PC-3 (cell line): ENCODE measurements around the gene PCDHGB5. TPM values are rescaled to one million over a fixed set of nuclear protein-coding genes. Genes with fewer than 3 reads are reported as not detected.

Source experiments
- ATAC-seq: fragments of 200-7000 bp; cut with Tn5 transposase; 2 replicates; pipeline ENCODE4 v1.9.1; 2020; ENCODE audit warnings: mild to moderate bottlenecking, moderate library complexity
- BruUV-seq: library from RNA; stranded (reverse); fragments of 400-500 nt; replicated peaks from 2 replicates; lab custom pipeline; 2021; lab: Mats Ljungman, UMichigan
- CTCF ChIA-PET: fragments of 300-600 bp; sonication (Branson Sonifier 250); formaldehyde crosslinking; loops from one replicate; lab custom pipeline; 2022; ENCODE audit warnings: antibody characterized with exemption; lab: Charles Lee
- POLR2A ChIA-PET: fragments of 300-600 bp; sonication (Branson Sonifier 250); formaldehyde crosslinking; loops from one replicate; lab custom pipeline; 2022; ENCODE audit warnings: antibody characterized with exemption; ENCODE audit not compliant: unreplicated experiment; lab: Charles Lee
- DNase-seq: peaks from one replicate; pipeline ENCODE4 v3.0.0-alpha.2; 2015
- H2AFZ ChIP-seq: fragments of 300-600 bp; sonication (generic); 2 replicates; pipeline ENCODE4 v1.6.0; 2016; ENCODE audit warnings: antibody characterized with exemption, low read length
- H3F3A ChIP-seq: fragments of 300-600 bp; sonication (generic); one replicate; pipeline ENCODE4 v1.6.0; 2017; ENCODE audit warnings: antibody characterized with exemption, low read length, control low read depth, mild to moderate bottlenecking; ENCODE audit not compliant: unreplicated experiment
- H3K27ac ChIP-seq: fragments of 300-600 bp; sonication (generic); 2 replicates; pipeline ENCODE4 v1.5.1; 2016; ENCODE audit warnings: mild to moderate bottlenecking, low read length
- H3K27me3 ChIP-seq: fragments of 300-600 bp; sonication (generic); 2 replicates; pipeline ENCODE4 v1.6.1; 2016; ENCODE audit warnings: low read length, mixed read lengths
- H3K36me3 ChIP-seq: fragments of 300-600 bp; sonication (generic); 2 replicates; pipeline ENCODE4 v1.6.1; 2016; ENCODE audit warnings: low read depth, mixed run types, low read length, mixed read lengths
- H3K4me1 ChIP-seq: fragments of 300-600 bp; sonication (generic); 2 replicates; pipeline ENCODE4 v1.5.1; 2016; ENCODE audit warnings: low read length; ENCODE audit not compliant: insufficient read depth
- H3K4me2 ChIP-seq: fragments of 300-600 bp; sonication (generic); 2 replicates; pipeline ENCODE4 v1.6.0; 2016; ENCODE audit warnings: low read length
- H3K4me3 ChIP-seq: fragments of 300-600 bp; sonication (generic); 2 replicates; pipeline ENCODE4 v1.5.1; 2016; ENCODE audit warnings: mild to moderate bottlenecking, low read length, mixed read lengths
- H3K79me2 ChIP-seq: fragments of 300-600 bp; sonication (generic); 2 replicates; pipeline ENCODE4 v1.6.1; 2017; ENCODE audit warnings: low read length, mixed read lengths
- H3K9ac ChIP-seq: fragments of 300-600 bp; sonication (generic); 2 replicates; pipeline ENCODE4 v1.6.0; 2016; ENCODE audit warnings: mild to moderate bottlenecking, low read length
- H3K9me2 ChIP-seq: fragments of 300-600 bp; sonication (generic); replicated peaks from 2 replicates; pipeline ENCODE4 v1.6.1; 2016; ENCODE audit warnings: mixed run types, low read length, mixed read lengths
- H3K9me3 ChIP-seq: fragments of 300-600 bp; sonication (generic); 2 replicates; pipeline ENCODE4 v1.6.1; 2016; ENCODE audit warnings: low read length, mixed read lengths
- H4K20me1 ChIP-seq: fragments of 300-600 bp; sonication (generic); 2 replicates; pipeline ENCODE4 v1.6.1; 2016; ENCODE audit warnings: low read length, mixed read lengths
- EZH2 ChIP-seq: fragments of 300-600 bp; sonication (generic); IDR thresholded peaks from one replicate; pipeline ENCODE4 v1.6.1; 2017; ENCODE audit warnings: antibody characterized with exemption, mild to moderate bottlenecking, low read length; ENCODE audit not compliant: unreplicated experiment
- EZH2phosphoT487 ChIP-seq: fragments of 300-600 bp; sonication (generic); IDR thresholded peaks from 2 replicates; pipeline ENCODE4 v1.6.1; 2018; ENCODE audit warnings: mild to moderate bottlenecking, antibody characterized with exemption, low read length, borderline replicate concordance
- intact Hi-C: fragments of 100-400 bp; cut with micrococcal nuclease; formaldehyde crosslinking; loops from 2 replicates; pipeline ENCODE4 v1.9.0; 2023
- total RNA-seq: library from RNA; depleted of rRNA; stranded (reverse); fragments of >200 nt; gene quantifications from 2 replicates; pipeline ENCODE4 v1.2.3, GENCODE V29; 2014
- TF ChIP-seq, protein P1 (sequence below): fragments of 300-600 bp; sonication (generic); conservative IDR thresholded peaks from 2 replicates; pipeline ENCODE4 v1.5.1; 2017; ENCODE audit warnings: antibody characterized with exemption, low read depth, mild to moderate bottlenecking, low read length

PCDHGB5 gene
- total RNA-seq, 1 experiment from 2014 or later, result 9.0 TPM

DNA sequence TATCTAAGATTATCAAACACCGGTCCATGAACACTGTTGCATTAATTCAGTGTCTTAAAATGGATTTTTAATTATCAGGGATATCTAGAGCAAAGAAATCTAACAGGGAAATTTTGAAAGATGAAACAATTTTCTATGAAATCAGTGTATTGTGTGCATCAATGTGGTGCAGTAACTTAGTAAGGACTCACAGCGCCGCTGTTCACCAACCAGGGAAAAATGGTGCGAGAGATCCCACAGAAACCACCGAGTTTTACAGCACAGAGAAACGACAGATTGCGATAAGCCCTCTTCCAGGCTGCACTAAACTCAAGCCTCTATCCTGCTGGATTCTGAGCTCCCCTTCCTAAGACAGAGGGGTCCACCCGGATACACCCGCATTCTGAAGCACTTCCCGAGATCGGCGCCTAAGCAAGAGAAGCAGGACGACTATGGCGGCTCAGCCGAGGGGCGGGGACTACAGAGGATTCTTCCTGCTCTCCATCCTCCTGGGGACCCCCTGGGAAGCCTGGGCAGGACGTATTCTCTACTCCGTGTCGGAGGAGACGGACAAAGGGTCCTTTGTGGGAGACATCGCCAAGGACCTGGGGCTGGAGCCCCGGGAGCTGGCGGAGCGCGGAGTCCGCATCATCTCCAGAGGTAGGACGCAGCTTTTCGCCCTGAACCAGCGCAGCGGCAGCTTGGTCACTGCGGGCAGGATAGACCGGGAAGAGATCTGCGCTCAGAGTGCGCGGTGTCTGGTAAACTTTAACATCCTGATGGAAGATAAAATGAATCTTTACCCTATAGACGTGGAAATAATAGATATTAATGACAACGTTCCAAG lies 15.1 kb upstream of the PCDHGB5 start, which contains the start of gene PCDHGA7:
Gene PCDHGA7 (plus strand): TSS at position 274 of the 826 bp plus-strand sequence. CDS start 158 bp downstream, at position 432.
- Histone ChIP-seq H3K9me2 (no peaks in the 10 kb centered on the region), H3F3A (no peaks in the 10 kb centered on the region), H3K27ac (no peak within 1 kb of the TSS), H3K4me3 (no peak within 1 kb of the TSS), H3K27me3 (no peaks in the 10 kb centered on the region), H3K4me1 (no peaks in the 10 kb centered on the region), H3K36me3 (no peaks in the 10 kb centered on the region), H3K9me3 (0 out of 2 replicates have a peak, but pooled peaks cover 3% of the 10 kb centered on the region), H3K9ac (no peak within 1 kb of the TSS), H4K20me1 (no peaks in the 10 kb centered on the region), H2AFZ (no peak within 1 kb of the TSS), H3K79me2 (no peaks in the 10 kb centered on the region), H3K4me2 (no peak within 1 kb of the TSS)
- TF ChIP-seq EZH2 (no peak), EZH2phosphoT487 (no peak)
- TF ChIP-seq, protein P1, sequence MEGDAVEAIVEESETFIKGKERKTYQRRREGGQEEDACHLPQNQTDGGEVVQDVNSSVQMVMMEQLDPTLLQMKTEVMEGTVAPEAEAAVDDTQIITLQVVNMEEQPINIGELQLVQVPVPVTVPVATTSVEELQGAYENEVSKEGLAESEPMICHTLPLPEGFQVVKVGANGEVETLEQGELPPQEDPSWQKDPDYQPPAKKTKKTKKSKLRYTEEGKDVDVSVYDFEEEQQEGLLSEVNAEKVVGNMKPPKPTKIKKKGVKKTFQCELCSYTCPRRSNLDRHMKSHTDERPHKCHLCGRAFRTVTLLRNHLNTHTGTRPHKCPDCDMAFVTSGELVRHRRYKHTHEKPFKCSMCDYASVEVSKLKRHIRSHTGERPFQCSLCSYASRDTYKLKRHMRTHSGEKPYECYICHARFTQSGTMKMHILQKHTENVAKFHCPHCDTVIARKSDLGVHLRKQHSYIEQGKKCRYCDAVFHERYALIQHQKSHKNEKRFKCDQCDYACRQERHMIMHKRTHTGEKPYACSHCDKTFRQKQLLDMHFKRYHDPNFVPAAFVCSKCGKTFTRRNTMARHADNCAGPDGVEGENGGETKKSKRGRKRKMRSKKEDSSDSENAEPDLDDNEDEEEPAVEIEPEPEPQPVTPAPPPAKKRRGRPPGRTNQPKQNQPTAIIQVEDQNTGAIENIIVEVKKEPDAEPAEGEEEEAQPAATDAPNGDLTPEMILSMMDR, result no peak
- DNase-seq (no peak), ATAC-seq (no peak)
- no TSS peak for BruUV-seq
- CTCF ChIA-PET, result no interaction called here
- intact Hi-C loops, result no loop called here
- POLR2A ChIA-PET, result no interaction called here

DNA sequence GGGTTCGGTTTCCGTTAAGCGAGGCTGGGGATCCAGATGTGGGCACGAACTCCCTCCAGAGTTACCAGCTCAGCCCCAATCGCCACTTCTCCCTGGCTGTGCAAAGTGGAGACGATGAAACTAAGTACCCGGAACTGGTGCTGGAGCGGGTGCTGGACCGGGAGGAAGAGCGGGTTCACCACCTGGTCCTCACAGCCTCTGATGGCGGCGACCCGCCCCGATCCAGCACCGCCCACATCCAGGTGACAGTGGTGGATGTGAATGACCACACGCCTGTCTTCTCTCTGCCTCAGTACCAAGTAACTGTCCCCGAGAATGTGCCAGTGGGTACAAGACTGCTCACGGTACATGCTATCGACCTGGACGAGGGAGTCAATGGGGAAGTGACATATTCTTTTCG lies 14.4 kb upstream of the PCDHGB5 start:
- H3K9ac ChIP-seq, result no peak overlapping the region
- no peaks in the 10 kb centered on the region for H3K9me2 ChIP-seq
- ATAC-seq (no peak), DNase-seq (no peak)
- intact Hi-C loops, result no loop called here
- H3F3A ChIP-seq, result no peaks in the 10 kb centered on the region
- no peak overlapping the region for H3K4me3 ChIP-seq
- H3K36me3 ChIP-seq, result no peaks in the 10 kb centered on the region
- POLR2A ChIA-PET, result no interaction called here
- no peaks in the 10 kb centered on the region for H4K20me1 ChIP-seq
- no peak overlapping the region for H2AFZ ChIP-seq
- no peak overlapping the region for H3K4me2 ChIP-seq
- 0 out of 2 replicates have a peak, but pooled peaks cover 4% of the 10 kb centered on the region for H3K9me3 ChIP-seq
- H3K27ac ChIP-seq, result no peak overlapping the region
- no TSS peak for BruUV-seq
- CTCF ChIA-PET, result no interaction called here
- H3K4me1 ChIP-seq, result no peaks in the 10 kb centered on the region
- H3K79me2 ChIP-seq, result no peaks in the 10 kb centered on the region
- H3K27me3 ChIP-seq, result no peaks in the 10 kb centered on the region
- TF ChIP-seq, protein P1, result no peak
- TF ChIP-seq EZH2phosphoT487, result no peak
- TF ChIP-seq EZH2, result no peak
